ENCODE results near the gene EIF2B2.
"Not testable (repeated sequence)": the region's sequence is repeated elsewhere in the genome, so short reads cannot be mapped to it uniquely, and the experiment has no call there.

Gene EIF2B2

GRCh38 chr14:74988131-74988530 is 14.6 kb upstream of the EIF2B2 start:
- Histone ChIP-seq H3K4me1 (ENCODE audit: control insufficient read depth in 1 of 2, insufficient read depth in 2 of 2, low read length in 2 of 2) (peaks cover 7 to 10% of the 10 kb centered on the region in 2 experiments), H2BK120ac (ENCODE audit: insufficient read depth, low read length, poor library complexity) (peak overlapping the region; percentile 48), H3K27me3 (ENCODE audit: insufficient read depth, low read length) (no peaks in the 10 kb centered on the region), H2BK12ac (ENCODE audit: low read length) (peak overlapping the region; percentile 23), H3K14ac (ENCODE audit: low read length) (peak overlapping the region; percentile 68), H3K79me2 (ENCODE audit: control insufficient read depth, insufficient read depth, low read length, poor library complexity) (no peaks in the 10 kb centered on the region), H3K4ac (ENCODE audit: low read depth, low read length) (no peak overlapping the region), H4K91ac (ENCODE audit: low read depth, low read length) (peak overlapping the region; percentile 65), H3K27ac (ENCODE audit: low read depth, low read length) (peak overlapping the region; percentile 39), H2BK5ac (ENCODE audit: low read depth, low read length, poor library complexity) (peak overlapping the region; percentile 27), H3K4me2 (ENCODE audit: low read length) (peak overlapping the region; percentile 10), H3K36me3 (ENCODE audit: control insufficient read depth in 1 of 2, insufficient read depth in 2 of 2, low read length in 2 of 2) (no peaks in the 10 kb centered on the region), H2AFZ (ENCODE audit: insufficient read depth, low read length, poor library complexity) (no peak overlapping the region), H4K12ac (ENCODE audit: low read depth, low read length) (no peak overlapping the region), H3K9ac (ENCODE audit: low read length) (no peak overlapping the region), H3K23ac (ENCODE audit: low read length) (no peak overlapping the region), H3K18ac (ENCODE audit: low read length) (peak overlapping the region; percentile 55), H2AK5ac (ENCODE audit: low read length) (peak overlapping the region; percentile 14), H4K8ac (ENCODE audit: low read depth, low read length) (no peak overlapping the region), H3K9me3 (ENCODE audit: insufficient read depth, low read depth, low read length) (no peaks in the 10 kb centered on the region), H3K4me3 (ENCODE audit: low read depth, low read length) (no peak overlapping the region), H3K79me1 (ENCODE audit: low read length) (peaks cover 6% of the 10 kb centered on the region)
- DNase-seq = peak; percentile 56 to 89
- no CpG with 5 or more reads among the region's 4 CpGs for WGBS (ENCODE audit: extremely low coverage, insufficient coverage, insufficient read length)

- peak overlapping the region; percentile 17 for H4K8ac ChIP-seq (ENCODE audit: low read depth, low read length)
- H2BK5ac ChIP-seq (ENCODE audit: low read depth, low read length, poor library complexity) = peak overlapping the region; percentile 9
- no peak overlapping the region for H4K91ac ChIP-seq (ENCODE audit: low read depth, low read length)
- H3K79me2 ChIP-seq (ENCODE audit: control insufficient read depth, insufficient read depth, low read length, poor library complexity) = no peaks in the 10 kb centered on the region
- H4K12ac ChIP-seq (ENCODE audit: low read depth, low read length) = no peak overlapping the region
- H3K4me3 ChIP-seq (ENCODE audit: low read depth, low read length) = no peak overlapping the region
- H3K4me1 ChIP-seq (ENCODE audit: control insufficient read depth in 1 of 2, insufficient read depth in 2 of 2, low read length in 2 of 2) = peaks cover 7 to 10% of the 10 kb centered on the region in 2 experiments
- H3K18ac ChIP-seq (ENCODE audit: low read length) = no peak overlapping the region
- H3K9ac ChIP-seq (ENCODE audit: low read length) = no peak overlapping the region
- no peaks in the 10 kb centered on the region for H3K9me3 ChIP-seq (ENCODE audit: insufficient read depth, low read depth, low read length)
- H3K36me3 ChIP-seq (ENCODE audit: control insufficient read depth in 1 of 2, insufficient read depth in 2 of 2, low read length in 2 of 2) = no peaks in the 10 kb centered on the region
- H3K14ac ChIP-seq (ENCODE audit: low read length) = no peak overlapping the region
- H3K23ac ChIP-seq (ENCODE audit: low read length) = no peak overlapping the region
- H3K4me2 ChIP-seq (ENCODE audit: low read length) = no peak overlapping the region
- no peak overlapping the region for H3K4ac ChIP-seq (ENCODE audit: low read depth, low read length)
- H2AFZ ChIP-seq (ENCODE audit: insufficient read depth, low read length, poor library complexity) = no peak overlapping the region
- H2BK120ac ChIP-seq (ENCODE audit: insufficient read depth, low read length, poor library complexity) = peak overlapping the region; percentile 11
- H3K27me3 ChIP-seq (ENCODE audit: insufficient read depth, low read length) = no peaks in the 10 kb centered on the region
- no peak overlapping the region for H2AK5ac ChIP-seq (ENCODE audit: low read length)
- H2BK12ac ChIP-seq (ENCODE audit: low read length) = peak overlapping the region; percentile 8
- peaks cover 6% of the 10 kb centered on the region for H3K79me1 ChIP-seq (ENCODE audit: low read length)
- WGBS (ENCODE audit: extremely low coverage, insufficient coverage, insufficient read length) = no CpG with 5 or more reads among the region's 1 CpG
- no peak for DNase-seq
- no peak overlapping the region for H3K27ac ChIP-seq (ENCODE audit: low read depth, low read length)
Observed at GRCh38 chr14:74988993-74989392, 13.7 kb upstream of the EIF2B2 start.

GRCh38 chr14:74994182-74994581 is 8.5 kb upstream of the EIF2B2 start:
- no CpG with 5 or more reads among the region's 28 CpGs for WGBS (ENCODE audit: extremely low coverage, insufficient coverage, insufficient read length)
- H3K18ac ChIP-seq (ENCODE audit: low read length); DNase-seq; H2BK5ac ChIP-seq (ENCODE audit: low read depth, low read length, poor library complexity); H2AK5ac ChIP-seq (ENCODE audit: low read length); H3K4me1 ChIP-seq (ENCODE audit: control insufficient read depth in 1 of 2, insufficient read depth in 2 of 2, low read length in 2 of 2); H3K36me3 ChIP-seq (ENCODE audit: control insufficient read depth in 1 of 2, insufficient read depth in 2 of 2, low read length in 2 of 2); H3K4ac ChIP-seq (ENCODE audit: low read depth, low read length); H3K9me3 ChIP-seq (ENCODE audit: insufficient read depth, low read depth, low read length); H3K27ac ChIP-seq (ENCODE audit: low read depth, low read length); H3K9ac ChIP-seq (ENCODE audit: low read length); H3K4me2 ChIP-seq (ENCODE audit: low read length); H3K14ac ChIP-seq (ENCODE audit: low read length); H4K12ac ChIP-seq (ENCODE audit: low read depth, low read length); H3K4me3 ChIP-seq (ENCODE audit: low read depth, low read length); H4K8ac ChIP-seq (ENCODE audit: low read depth, low read length); H3K23ac ChIP-seq (ENCODE audit: low read length); H2BK12ac ChIP-seq (ENCODE audit: low read length); H3K79me1 ChIP-seq (ENCODE audit: low read length); H3K27me3 ChIP-seq (ENCODE audit: insufficient read depth, low read length); H3K79me2 ChIP-seq (ENCODE audit: control insufficient read depth, insufficient read depth, low read length, poor library complexity); H2BK120ac ChIP-seq (ENCODE audit: insufficient read depth, low read length, poor library complexity); H4K91ac ChIP-seq (ENCODE audit: low read depth, low read length); H2AFZ ChIP-seq (ENCODE audit: insufficient read depth, low read length, poor library complexity): not testable (repeated sequence)

- not testable (repeated sequence) for H2BK5ac ChIP-seq (ENCODE audit: low read depth, low read length, poor library complexity); H3K27me3 ChIP-seq (ENCODE audit: insufficient read depth, low read length); H3K27ac ChIP-seq (ENCODE audit: low read depth, low read length); H3K4me1 ChIP-seq (ENCODE audit: control insufficient read depth in 1 of 2, insufficient read depth in 2 of 2, low read length in 2 of 2); H2BK120ac ChIP-seq (ENCODE audit: insufficient read depth, low read length, poor library complexity); H3K79me2 ChIP-seq (ENCODE audit: control insufficient read depth, insufficient read depth, low read length, poor library complexity); H3K4ac ChIP-seq (ENCODE audit: low read depth, low read length); H4K91ac ChIP-seq (ENCODE audit: low read depth, low read length); DNase-seq; H3K4me3 ChIP-seq (ENCODE audit: low read depth, low read length); H2AFZ ChIP-seq (ENCODE audit: insufficient read depth, low read length, poor library complexity); H3K9ac ChIP-seq (ENCODE audit: low read length); H3K79me1 ChIP-seq (ENCODE audit: low read length); H3K4me2 ChIP-seq (ENCODE audit: low read length); H2BK12ac ChIP-seq (ENCODE audit: low read length); H3K23ac ChIP-seq (ENCODE audit: low read length); H3K9me3 ChIP-seq (ENCODE audit: insufficient read depth, low read depth, low read length); H3K18ac ChIP-seq (ENCODE audit: low read length); H3K14ac ChIP-seq (ENCODE audit: low read length); H4K8ac ChIP-seq (ENCODE audit: low read depth, low read length); H4K12ac ChIP-seq (ENCODE audit: low read depth, low read length); H2AK5ac ChIP-seq (ENCODE audit: low read length); H3K36me3 ChIP-seq (ENCODE audit: control insufficient read depth in 1 of 2, insufficient read depth in 2 of 2, low read length in 2 of 2)
- no CpG with 5 or more reads among the region's 7 CpGs for WGBS (ENCODE audit: extremely low coverage, insufficient coverage, insufficient read length)
Observed at GRCh38 chr14:74995781-74996180, 6.9 kb upstream of the EIF2B2 start.

Measured in trophoblast cell (in vitro differentiated cells and primary cell).